COLO829 (cell line): ENCODE data around the gene FER.
A peak's percentile ranks its signal among the peaks of the same experiment; 100 is the strongest.
"Not testable (repeated sequence)": the region's sequence is repeated elsewhere in the genome, so short reads cannot be mapped to it uniquely, and the experiment has no call there.

Source experiments
- DNase-seq: peaks from one replicate; pipeline ENCODE4 v3.0.0; 2012; ENCODE audit warnings: low spot score

Gene FER

DNA sequence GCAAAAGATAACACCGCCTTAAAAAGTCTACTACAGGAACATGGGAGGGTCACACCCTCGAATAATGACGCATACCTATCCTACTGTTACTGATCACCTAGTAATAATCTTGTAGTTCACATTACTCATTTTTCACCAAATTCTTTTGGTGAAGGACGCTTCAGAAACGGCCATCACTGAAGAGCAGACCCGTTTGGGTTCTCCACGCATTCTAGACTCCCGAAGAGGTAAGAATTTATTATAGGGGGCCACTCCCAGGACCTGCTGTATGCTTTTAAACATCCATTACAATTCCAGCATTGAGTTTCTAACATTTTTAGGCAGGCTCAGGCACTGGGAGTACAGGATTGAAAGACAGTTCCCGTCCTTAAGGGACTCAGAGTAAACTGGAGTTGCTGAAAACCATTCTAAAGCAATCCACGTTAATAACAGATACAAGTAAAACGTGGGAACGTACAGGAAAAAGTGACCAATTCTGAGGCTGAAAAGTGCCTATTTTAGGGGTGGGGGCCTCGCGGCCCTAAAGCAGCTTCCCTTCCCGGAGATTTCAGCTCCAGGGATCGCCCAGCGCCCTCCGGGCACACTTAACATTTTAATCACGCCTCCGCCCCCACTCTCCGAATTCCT is at the start of gene FER:
FER (plus strand) TSS at position 124 of the 627 bp plus-strand sequence. CDS start 50,286 bp downstream, outside the sequence.
- DNase-seq: peak; percentile 33

- DNase-seq: not testable (repeated sequence)
Observed at GRCh38 chr5:108700388-108700787, 47.3 kb upstream of the FER start.

DNA sequence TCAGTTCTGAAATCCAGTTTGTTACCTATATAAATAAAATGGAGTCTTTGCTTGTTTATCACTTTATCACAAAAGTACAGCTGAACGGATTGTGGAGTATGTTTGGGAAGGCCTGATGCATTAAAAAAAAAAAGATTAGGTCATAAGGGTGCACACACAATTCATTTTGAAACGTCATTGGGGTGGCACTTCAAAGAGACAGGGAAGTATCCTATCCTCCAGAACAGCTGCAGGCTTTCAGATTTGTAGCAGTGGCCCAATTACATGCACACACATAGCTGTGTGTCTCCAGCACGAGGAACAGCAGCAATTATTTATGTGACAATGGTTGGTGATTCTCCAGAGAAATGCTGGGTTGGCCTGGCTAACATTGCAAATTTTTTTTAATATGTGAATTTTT is 46.8 kb upstream of the FER start:
- DNase-seq: no peak

DNA sequence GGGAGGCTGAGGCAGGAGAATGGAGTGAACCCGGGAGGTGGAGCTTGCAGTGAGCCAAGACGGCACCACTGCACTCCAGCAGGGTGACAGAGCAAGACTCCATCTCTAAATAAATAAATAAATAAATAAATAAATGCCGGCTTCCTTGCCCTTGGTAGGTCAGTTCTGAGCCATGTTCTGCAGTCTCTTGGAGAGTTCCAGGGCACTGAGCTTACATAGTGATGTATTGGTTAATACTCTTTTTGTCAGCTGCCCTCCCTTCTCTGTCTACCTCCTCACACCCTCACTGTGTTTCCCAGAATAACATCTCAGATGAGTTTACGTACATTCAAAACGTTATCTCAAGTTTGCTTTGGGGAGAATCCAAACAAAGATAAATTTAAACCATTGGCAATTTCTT is 45.2 kb upstream of the FER start:
- DNase-seq: no peak

DNA sequence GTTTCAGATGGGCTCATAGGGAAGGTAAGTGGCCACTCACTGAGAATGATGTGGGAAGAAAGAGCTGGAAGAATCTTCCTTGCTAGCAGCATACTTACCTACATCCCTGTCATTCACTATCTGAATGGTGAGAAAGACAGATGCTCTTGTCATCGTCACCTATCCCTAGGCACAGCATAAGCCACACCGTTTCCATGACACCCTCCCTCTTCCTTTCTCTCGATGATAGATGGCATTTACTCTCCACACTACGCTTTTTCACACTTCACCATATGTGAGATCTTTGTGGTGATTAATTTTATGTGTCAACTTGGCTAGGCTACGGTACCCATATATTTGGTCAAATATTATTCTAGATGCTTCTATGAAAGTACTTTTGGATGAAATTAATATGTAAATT is 44.4 kb upstream of the FER start:
- DNase-seq: no peak

- DNase-seq: no peak
Observed at GRCh38 chr5:108707141-108707540, 40.6 kb upstream of the FER start.

DNA sequence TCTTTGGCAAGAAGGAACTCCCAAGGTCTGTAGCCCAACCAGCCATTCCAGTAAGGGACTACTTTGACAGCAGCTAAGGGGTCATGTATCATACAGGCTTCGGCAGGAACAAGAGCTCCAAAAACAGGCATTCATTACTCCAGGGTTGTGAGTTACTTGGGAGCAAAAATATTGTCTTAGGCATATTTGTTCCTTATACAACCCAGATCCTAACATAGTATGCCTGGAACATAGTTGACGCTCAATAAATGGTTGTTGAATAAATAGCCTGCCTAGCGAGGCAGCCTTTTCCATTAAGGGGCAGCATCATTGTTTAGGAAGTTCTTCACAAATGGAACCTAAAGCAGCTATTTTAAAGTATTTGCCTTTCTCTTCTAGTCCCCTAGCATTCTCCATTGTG is 35.8 kb upstream of the FER start:
- DNase-seq: no peak

DNA sequence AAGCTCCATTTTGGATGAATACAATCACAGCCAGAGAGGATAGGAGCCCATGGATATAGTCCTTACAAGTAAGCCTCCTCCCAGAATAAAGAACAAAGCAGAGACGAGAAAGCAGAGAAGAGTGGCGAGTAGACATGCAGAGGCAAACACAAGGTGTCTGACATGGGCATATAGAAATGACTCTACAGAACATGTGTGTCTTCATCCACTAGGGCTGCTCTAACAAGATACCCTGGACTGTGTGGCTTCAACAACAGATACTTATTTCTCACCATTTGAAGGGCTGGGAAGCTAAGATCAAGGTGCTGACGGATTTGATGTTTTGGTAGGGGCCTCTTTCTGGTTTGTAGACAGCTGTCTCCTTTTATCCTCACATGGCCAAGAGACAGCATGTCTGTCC is 32.3 kb upstream of the FER start:
- no peak for DNase-seq

DNA sequence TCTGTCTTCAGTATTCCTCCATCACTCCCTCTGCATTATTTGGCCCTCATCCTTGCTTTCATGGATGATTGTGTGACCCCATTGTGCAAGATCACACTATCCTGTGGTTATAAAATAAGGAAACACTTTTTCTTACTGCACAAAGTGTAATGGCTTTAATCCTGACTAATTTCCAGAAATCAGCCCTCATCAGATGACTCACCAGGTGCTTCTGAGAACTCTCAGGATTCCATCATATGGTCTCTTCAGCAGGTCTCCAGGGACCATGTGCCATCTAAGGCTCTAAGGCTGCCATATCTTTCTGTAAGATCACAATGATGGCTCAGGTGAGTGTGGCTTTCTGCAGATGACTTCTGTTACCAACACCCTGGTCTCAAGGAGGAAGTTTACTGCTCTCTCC is 27.3 kb upstream of the FER start:
- DNase-seq: no peak

GRCh38 chr5:108726446-108727235 is 21.1 kb upstream of the FER start:
- no peak for DNase-seq

DNA sequence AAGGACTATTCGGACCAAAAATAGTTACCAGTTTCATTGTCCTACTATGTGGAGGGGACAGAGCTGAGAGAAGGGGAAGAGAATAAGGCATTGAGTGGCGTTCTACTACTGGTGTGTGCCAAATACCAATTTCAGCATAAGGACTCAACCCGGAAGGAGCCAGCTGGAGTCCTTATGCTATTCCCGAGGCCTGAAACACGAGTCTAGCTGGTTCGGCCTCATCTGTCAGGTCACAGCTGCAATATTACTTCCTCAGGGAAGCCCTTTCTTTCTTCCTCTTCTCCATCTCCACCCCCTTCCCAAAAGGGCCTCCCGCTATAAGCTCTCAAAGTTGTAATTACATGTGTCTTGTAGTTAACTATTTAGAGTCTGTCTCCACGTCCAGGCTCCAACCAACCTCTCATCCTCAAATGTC is 20.5 kb upstream of the FER start:
- peak; percentile 18 for DNase-seq

DNA sequence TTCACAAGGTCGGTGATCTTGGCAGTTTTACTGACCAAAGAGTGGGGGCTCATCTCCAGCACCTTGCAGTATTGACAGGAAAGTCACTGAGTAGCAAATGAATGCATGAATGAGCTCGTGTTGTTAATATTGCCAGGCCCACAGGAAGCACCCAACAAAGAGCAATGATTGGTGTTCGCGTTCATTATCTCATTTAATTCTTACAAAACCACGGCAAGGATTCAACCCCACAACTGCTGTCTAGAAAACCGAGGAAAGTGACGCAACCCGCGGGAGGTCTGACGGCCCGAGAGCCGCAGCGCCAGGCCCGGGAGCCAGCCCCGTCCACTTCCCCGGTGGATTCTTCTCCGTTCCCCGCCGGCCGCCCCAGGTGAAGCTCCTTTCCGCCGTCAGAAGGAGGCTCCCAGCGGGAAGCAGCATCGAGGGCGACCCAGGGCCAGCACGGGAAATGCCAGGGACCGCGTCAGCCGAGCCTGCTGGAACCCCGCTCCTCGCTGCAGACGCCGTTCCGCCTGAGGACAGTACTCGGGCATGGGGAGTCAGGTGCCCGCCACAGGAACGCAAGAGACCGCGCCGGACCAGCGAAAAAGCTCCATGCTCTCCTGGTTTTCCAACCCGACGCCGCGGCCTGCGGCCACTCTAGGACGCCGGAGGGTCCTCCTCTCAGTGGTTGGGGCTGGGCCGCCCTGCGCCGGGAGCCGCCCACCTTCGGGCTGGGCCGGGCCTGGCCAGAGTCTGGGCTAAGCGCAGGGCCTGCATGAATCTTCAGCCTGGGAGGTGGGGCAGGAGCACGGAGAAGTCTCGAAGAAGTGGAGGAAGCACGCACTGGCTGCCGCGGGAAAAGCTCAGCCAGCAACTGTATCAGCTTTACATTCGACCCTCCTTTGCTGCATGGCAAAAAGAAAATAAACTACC is 19.8 kb upstream of the FER start:
- DNase-seq: peak; percentile 81

- peak; percentile 8 for DNase-seq
Observed at GRCh38 chr5:108728566-108729241, 19.0 kb upstream of the FER start.

GRCh38 chr5:108729242-108729615 is 18.5 kb upstream of the FER start:
- no peak for DNase-seq

DNA sequence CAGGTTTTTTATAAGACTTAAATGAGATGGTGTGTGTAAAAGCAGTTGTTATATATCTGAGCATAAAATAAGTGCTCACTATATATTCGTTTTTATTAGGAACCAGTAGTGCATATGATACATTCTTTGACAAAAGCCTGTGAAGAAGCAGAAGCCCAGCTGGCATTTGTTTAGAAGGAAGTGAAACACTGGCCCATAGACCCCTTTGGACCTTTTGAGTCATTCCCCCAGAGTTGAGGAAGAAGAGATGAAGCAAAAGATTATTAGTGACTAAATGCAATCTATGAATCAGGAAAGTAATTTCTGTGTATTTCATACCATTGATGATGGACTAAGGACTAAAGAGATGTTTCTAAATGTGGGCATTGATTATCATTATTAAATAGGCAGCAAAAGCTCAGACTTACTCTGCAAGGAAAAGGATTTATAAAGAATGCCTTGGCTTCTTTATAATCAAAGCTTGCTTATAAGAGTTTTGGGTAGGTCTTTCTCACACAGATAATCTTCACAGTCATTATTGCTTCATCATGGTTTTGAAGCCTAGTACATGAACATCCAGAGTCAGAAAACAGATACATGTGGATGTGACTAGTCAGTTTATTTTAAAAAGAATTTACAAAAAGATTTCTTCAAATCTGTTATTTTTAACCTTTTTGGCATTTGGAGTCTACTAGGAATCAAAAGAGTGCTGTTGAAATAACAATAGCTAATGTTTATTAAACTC is 16.9 kb upstream of the FER start:
- DNase-seq: no peak

- DNase-seq: no peak
Observed at GRCh38 chr5:108735790-108736189, 11.9 kb upstream of the FER start.

DNA sequence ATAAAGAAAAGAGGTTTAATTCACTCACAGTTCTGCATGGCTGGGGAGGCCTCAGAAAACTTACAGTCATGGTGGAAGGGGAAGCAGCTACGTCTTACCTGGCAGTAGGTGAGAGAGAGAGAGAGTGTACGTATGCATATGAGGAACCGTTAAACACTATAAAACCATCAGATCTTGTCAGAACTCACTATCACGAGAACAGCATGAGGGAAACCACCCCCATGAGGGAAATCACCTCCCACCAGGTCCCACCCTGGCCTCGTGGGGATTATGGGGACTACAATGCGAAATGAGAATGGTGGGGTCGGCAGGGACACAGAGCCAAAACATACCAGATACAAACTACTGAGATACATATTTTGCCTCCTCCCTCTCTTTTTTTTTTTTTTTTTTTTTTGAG is 10.8 kb upstream of the FER start:
- DNase-seq: no peak

- DNase-seq: no peak
Observed at GRCh38 chr5:108739376-108739775, 8.3 kb upstream of the FER start.

- no peak for DNase-seq
Observed at GRCh38 chr5:108739906-108740305, 7.8 kb upstream of the FER start.

DNA sequence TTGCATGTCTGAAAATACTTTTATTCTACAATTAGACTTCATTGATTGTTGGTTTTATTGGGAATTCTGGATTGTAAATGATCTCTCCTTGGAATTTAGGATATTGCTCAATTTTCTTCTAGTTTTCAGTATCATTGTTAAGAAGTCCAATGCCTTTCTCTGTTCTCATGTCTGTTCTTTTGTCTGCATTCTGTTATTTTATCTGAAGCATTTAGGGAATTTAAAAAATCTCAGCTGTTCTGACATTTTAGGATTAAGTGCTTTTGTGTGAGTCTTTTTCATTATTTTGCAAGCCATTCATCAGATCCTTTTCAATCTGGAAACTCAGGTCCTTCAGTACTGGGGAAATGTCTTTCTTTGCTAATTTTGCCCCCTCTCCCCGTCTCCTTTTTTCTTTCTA is 4.4 kb upstream of the FER start:
- DNase-seq: no peak

GRCh38 chr5:108743846-108744245 is 3.9 kb upstream of the FER start:
- no peak for DNase-seq
